B cell (primary cell): Measurements from ENCODE around the gene KCNT1.

ENCODE experiments used
- EZH2 ChIP-seq: IDR thresholded peaks from 2 replicates; pipeline ENCODE4 v1.6.1; 2012; ENCODE audit warnings: borderline replicate concordance, low read depth, mild to moderate bottlenecking, moderate library complexity, low read length; ENCODE audit not compliant: insufficient read depth, poor library complexity, severe bottlenecking
- TF ChIP-seq, protein P1 (sequence below): fragments of 200-600 bp; IDR thresholded peaks from one replicate; pipeline ENCODE4 v1.8.0; 2022; ENCODE audit warnings: antibody characterized with exemption, mild to moderate bottlenecking

DNA sequence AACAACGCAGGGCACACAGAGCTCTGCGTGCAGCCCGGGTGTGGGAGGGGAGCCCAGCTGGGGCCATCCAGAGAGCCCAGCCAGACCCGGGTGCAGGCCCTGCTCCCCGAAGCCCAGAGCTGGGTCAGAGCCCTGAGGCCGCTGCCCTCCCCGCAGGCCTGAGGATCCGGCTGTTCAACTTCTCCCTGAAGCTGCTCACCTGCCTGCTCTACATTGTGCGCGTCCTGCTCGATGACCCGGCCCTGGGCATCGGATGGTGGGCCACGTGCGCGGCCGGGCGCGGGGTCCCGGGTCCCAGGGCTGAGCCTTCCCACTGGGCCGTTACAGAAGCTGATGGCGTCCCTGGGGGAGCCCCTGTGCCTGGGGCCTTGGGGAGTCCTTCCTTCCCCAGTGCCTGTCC is 48.8 kb downstream of the KCNT1 start:
- TF ChIP-seq, protein P1, sequence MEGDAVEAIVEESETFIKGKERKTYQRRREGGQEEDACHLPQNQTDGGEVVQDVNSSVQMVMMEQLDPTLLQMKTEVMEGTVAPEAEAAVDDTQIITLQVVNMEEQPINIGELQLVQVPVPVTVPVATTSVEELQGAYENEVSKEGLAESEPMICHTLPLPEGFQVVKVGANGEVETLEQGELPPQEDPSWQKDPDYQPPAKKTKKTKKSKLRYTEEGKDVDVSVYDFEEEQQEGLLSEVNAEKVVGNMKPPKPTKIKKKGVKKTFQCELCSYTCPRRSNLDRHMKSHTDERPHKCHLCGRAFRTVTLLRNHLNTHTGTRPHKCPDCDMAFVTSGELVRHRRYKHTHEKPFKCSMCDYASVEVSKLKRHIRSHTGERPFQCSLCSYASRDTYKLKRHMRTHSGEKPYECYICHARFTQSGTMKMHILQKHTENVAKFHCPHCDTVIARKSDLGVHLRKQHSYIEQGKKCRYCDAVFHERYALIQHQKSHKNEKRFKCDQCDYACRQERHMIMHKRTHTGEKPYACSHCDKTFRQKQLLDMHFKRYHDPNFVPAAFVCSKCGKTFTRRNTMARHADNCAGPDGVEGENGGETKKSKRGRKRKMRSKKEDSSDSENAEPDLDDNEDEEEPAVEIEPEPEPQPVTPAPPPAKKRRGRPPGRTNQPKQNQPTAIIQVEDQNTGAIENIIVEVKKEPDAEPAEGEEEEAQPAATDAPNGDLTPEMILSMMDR, result no peak
- TF ChIP-seq EZH2, result no peak
